PC-3 (cell line): ENCODE results near the gene TNKS1BP1. TPM values are rescaled to one million over a fixed set of nuclear protein-coding genes. Genes with fewer than 3 reads are reported as not detected.

ENCODE experiments used
- ATAC-seq: fragments of 200-7000 bp; cut with Tn5 transposase; 2 replicates; pipeline ENCODE4 v1.9.1; 2020; ENCODE audit warnings: mild to moderate bottlenecking, moderate library complexity
- BruUV-seq: library from RNA; stranded (reverse); fragments of 400-500 nt; replicated peaks from 2 replicates; lab custom pipeline; 2021; lab: Mats Ljungman, UMichigan
- CTCF ChIA-PET: fragments of 300-600 bp; sonication (Branson Sonifier 250); formaldehyde crosslinking; loops from one replicate; lab custom pipeline; 2022; ENCODE audit warnings: antibody characterized with exemption; lab: Charles Lee
- POLR2A ChIA-PET: fragments of 300-600 bp; sonication (Branson Sonifier 250); formaldehyde crosslinking; loops from one replicate; lab custom pipeline; 2022; ENCODE audit warnings: antibody characterized with exemption; ENCODE audit not compliant: unreplicated experiment; lab: Charles Lee
- DNase-seq: peaks from one replicate; pipeline ENCODE4 v3.0.0-alpha.2; 2015
- H2AFZ ChIP-seq: fragments of 300-600 bp; sonication (generic); 2 replicates; pipeline ENCODE4 v1.6.0; 2016; ENCODE audit warnings: antibody characterized with exemption, low read length
- H3F3A ChIP-seq: fragments of 300-600 bp; sonication (generic); one replicate; pipeline ENCODE4 v1.6.0; 2017; ENCODE audit warnings: antibody characterized with exemption, low read length, control low read depth, mild to moderate bottlenecking; ENCODE audit not compliant: unreplicated experiment
- H3K27ac ChIP-seq: fragments of 300-600 bp; sonication (generic); 2 replicates; pipeline ENCODE4 v1.5.1; 2016; ENCODE audit warnings: mild to moderate bottlenecking, low read length
- H3K27me3 ChIP-seq: fragments of 300-600 bp; sonication (generic); 2 replicates; pipeline ENCODE4 v1.6.1; 2016; ENCODE audit warnings: low read length, mixed read lengths
- H3K36me3 ChIP-seq: fragments of 300-600 bp; sonication (generic); 2 replicates; pipeline ENCODE4 v1.6.1; 2016; ENCODE audit warnings: low read depth, mixed run types, low read length, mixed read lengths
- H3K4me1 ChIP-seq: fragments of 300-600 bp; sonication (generic); 2 replicates; pipeline ENCODE4 v1.5.1; 2016; ENCODE audit warnings: low read length; ENCODE audit not compliant: insufficient read depth
- H3K4me2 ChIP-seq: fragments of 300-600 bp; sonication (generic); 2 replicates; pipeline ENCODE4 v1.6.0; 2016; ENCODE audit warnings: low read length
- H3K4me3 ChIP-seq: fragments of 300-600 bp; sonication (generic); 2 replicates; pipeline ENCODE4 v1.5.1; 2016; ENCODE audit warnings: mild to moderate bottlenecking, low read length, mixed read lengths
- H3K79me2 ChIP-seq: fragments of 300-600 bp; sonication (generic); 2 replicates; pipeline ENCODE4 v1.6.1; 2017; ENCODE audit warnings: low read length, mixed read lengths
- H3K9ac ChIP-seq: fragments of 300-600 bp; sonication (generic); 2 replicates; pipeline ENCODE4 v1.6.0; 2016; ENCODE audit warnings: mild to moderate bottlenecking, low read length
- H3K9me2 ChIP-seq: fragments of 300-600 bp; sonication (generic); replicated peaks from 2 replicates; pipeline ENCODE4 v1.6.1; 2016; ENCODE audit warnings: mixed run types, low read length, mixed read lengths
- H3K9me3 ChIP-seq: fragments of 300-600 bp; sonication (generic); 2 replicates; pipeline ENCODE4 v1.6.1; 2016; ENCODE audit warnings: low read length, mixed read lengths
- H4K20me1 ChIP-seq: fragments of 300-600 bp; sonication (generic); 2 replicates; pipeline ENCODE4 v1.6.1; 2016; ENCODE audit warnings: low read length, mixed read lengths
- EZH2 ChIP-seq: fragments of 300-600 bp; sonication (generic); IDR thresholded peaks from one replicate; pipeline ENCODE4 v1.6.1; 2017; ENCODE audit warnings: antibody characterized with exemption, mild to moderate bottlenecking, low read length; ENCODE audit not compliant: unreplicated experiment
- EZH2phosphoT487 ChIP-seq: fragments of 300-600 bp; sonication (generic); IDR thresholded peaks from 2 replicates; pipeline ENCODE4 v1.6.1; 2018; ENCODE audit warnings: mild to moderate bottlenecking, antibody characterized with exemption, low read length, borderline replicate concordance
- intact Hi-C: fragments of 100-400 bp; cut with micrococcal nuclease; formaldehyde crosslinking; loops from 2 replicates; pipeline ENCODE4 v1.9.0; 2023
- total RNA-seq: library from RNA; depleted of rRNA; stranded (reverse); fragments of >200 nt; gene quantifications from 2 replicates; pipeline ENCODE4 v1.2.3, GENCODE V29; 2014
- TF ChIP-seq, protein P1 (sequence below): fragments of 300-600 bp; sonication (generic); conservative IDR thresholded peaks from 2 replicates; pipeline ENCODE4 v1.5.1; 2017; ENCODE audit warnings: antibody characterized with exemption, low read depth, mild to moderate bottlenecking, low read length

The TNKS1BP1 gene
- total RNA-seq, 1 experiment from 2014 or later = 89.6 TPM

DNA sequence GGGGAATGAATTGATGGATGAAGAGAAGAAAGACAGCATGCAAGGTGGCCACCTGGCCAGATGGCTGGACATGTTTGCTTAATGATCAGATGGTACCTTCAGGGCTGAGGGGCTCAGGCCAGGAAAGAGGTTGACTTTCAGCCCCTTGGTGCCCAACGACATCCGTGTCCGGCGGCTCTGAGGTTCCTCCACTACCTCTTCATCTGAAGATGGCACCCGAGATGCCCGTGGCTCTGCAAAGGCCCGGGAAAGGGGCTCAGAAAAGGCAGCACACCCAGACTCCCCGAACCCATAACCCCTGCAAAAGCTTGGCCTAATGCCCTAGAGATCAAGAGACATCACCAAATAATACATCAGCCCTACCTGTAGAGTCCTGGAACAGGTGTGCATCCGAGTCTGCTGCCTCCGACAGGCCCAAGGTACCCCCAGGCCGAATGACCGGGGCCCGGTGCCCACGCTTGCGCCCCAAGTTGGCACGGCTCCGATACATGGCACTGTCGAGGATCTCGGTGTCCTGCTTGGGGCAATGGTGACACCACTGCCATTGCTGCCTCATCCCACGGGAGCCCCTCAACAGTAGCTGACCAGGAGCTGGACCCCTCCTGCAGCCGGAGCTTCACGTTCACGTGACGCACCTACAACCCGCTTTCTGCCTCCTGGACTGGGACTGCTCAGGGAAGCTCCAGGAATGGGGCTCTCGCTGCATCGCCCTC, 22.9 kb downstream of the TNKS1BP1 start:
- CTCF ChIA-PET = no interaction called here

GRCh38 chr11:57300785-57301184, 24.0 kb downstream of the TNKS1BP1 start:
- CTCF ChIA-PET = no interaction called here
- Histone ChIP-seq H2AFZ (no peak overlapping the region), H3K9ac (no peak overlapping the region), H3K27ac (no peak overlapping the region), H3K4me2 (no peak overlapping the region), H3K9me2 (no peaks in the 10 kb centered on the region), H3K4me3 (no peak overlapping the region), H3F3A (no peaks in the 10 kb centered on the region), H3K9me3 (no peaks in the 10 kb centered on the region), H3K79me2 (peaks cover 24% of the 10 kb centered on the region), H4K20me1 (no peaks in the 10 kb centered on the region), H3K4me1 (peaks cover 26% of the 10 kb centered on the region), H3K27me3 (no peaks in the 10 kb centered on the region), H3K36me3 (peaks cover 76% of the 10 kb centered on the region)
- TF ChIP-seq EZH2phosphoT487 (no peak), EZH2 (no peak)
- TF ChIP-seq, protein P1, sequence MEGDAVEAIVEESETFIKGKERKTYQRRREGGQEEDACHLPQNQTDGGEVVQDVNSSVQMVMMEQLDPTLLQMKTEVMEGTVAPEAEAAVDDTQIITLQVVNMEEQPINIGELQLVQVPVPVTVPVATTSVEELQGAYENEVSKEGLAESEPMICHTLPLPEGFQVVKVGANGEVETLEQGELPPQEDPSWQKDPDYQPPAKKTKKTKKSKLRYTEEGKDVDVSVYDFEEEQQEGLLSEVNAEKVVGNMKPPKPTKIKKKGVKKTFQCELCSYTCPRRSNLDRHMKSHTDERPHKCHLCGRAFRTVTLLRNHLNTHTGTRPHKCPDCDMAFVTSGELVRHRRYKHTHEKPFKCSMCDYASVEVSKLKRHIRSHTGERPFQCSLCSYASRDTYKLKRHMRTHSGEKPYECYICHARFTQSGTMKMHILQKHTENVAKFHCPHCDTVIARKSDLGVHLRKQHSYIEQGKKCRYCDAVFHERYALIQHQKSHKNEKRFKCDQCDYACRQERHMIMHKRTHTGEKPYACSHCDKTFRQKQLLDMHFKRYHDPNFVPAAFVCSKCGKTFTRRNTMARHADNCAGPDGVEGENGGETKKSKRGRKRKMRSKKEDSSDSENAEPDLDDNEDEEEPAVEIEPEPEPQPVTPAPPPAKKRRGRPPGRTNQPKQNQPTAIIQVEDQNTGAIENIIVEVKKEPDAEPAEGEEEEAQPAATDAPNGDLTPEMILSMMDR = no peak
- intact Hi-C loops = no loop called here
- no TSS peak for BruUV-seq
- POLR2A ChIA-PET = no interaction called here
- ATAC-seq = no peak
- DNase-seq = no peak

More for the DNA sequence above, 22.9 kb downstream of the TNKS1BP1 start:
- no TSS peak for BruUV-seq
- no peak overlapping the region for H3K27ac ChIP-seq
- peaks cover 34% of the 10 kb centered on the region for H3K79me2 ChIP-seq
- no peaks in the 10 kb centered on the region for H3K9me2 ChIP-seq
- POLR2A ChIA-PET = no interaction called here
- H4K20me1 ChIP-seq = no peaks in the 10 kb centered on the region
- ATAC-seq (no peak), DNase-seq (no peak)
- H2AFZ ChIP-seq = no peak overlapping the region
- H3K4me3 ChIP-seq = no peak overlapping the region
- no peak overlapping the region for H3K4me2 ChIP-seq
- H3K4me1 ChIP-seq = peaks cover 32% of the 10 kb centered on the region
- H3F3A ChIP-seq = no peaks in the 10 kb centered on the region
- H3K9me3 ChIP-seq = no peaks in the 10 kb centered on the region
- peaks cover 73% of the 10 kb centered on the region for H3K36me3 ChIP-seq
- no peaks in the 10 kb centered on the region for H3K27me3 ChIP-seq
- intact Hi-C loops = no loop called here
- no peak overlapping the region for H3K9ac ChIP-seq
- TF ChIP-seq, protein P1 = no peak
- no peak for TF ChIP-seq EZH2phosphoT487
- no peak for TF ChIP-seq EZH2

DNA sequence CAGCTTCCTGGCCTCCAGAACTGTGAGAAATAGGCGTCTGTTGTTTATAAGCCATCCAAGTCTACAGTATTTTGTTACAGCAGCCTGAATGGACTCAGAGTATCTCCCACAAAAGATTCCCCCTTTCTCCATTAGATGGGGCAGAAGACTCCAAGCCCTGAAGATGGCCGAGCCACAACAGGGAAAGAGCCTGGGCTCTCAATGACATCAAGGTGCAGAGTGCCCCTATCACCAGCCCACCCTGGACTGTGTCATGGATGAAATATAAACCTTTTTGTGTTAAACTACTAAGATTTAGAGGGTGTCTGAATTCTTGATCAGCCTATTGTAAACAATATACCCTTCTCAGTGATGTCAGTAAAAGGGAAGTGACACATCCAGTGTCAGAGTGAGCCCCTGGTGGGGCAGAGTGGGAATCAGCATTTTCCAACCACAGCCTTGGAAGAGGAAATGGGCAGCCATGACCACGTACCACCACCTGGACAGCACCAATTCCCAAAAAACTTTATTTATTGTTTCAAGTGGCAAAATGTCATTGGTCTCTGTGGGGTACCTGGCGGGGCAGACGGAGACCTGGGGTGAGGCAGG, 25.5 kb downstream of the TNKS1BP1 start:
- CTCF ChIA-PET = no interaction called here
- no peak overlapping the region for H3K27ac ChIP-seq
- ATAC-seq = no peak
- TF ChIP-seq EZH2 = no peak
- no peak for TF ChIP-seq EZH2phosphoT487
- no peaks in the 10 kb centered on the region for H3K9me2 ChIP-seq
- H3K9ac ChIP-seq = no peak overlapping the region
- H4K20me1 ChIP-seq = no peaks in the 10 kb centered on the region
- POLR2A ChIA-PET = no interaction called here
- no peak overlapping the region for H2AFZ ChIP-seq
- no peak for DNase-seq
- no TSS peak for BruUV-seq
- H3K4me2 ChIP-seq = no peak overlapping the region
- peaks cover 20% of the 10 kb centered on the region for H3K4me1 ChIP-seq
- no peaks in the 10 kb centered on the region for H3K27me3 ChIP-seq
- H3K79me2 ChIP-seq = peaks cover 12% of the 10 kb centered on the region
- H3K9me3 ChIP-seq = no peaks in the 10 kb centered on the region
- intact Hi-C loops = no loop called here
- no peak overlapping the region for H3K4me3 ChIP-seq
- peaks cover 68% of the 10 kb centered on the region for H3K36me3 ChIP-seq
- H3F3A ChIP-seq = no peaks in the 10 kb centered on the region
